Transverse colon (tissue), 3 donors: ENCODE data around the gene MGST2.

Experiments used
- CTCF ChIP-seq, 5 experiments: fragments of 200-600 bp in 3 of 5; fragments of 450-650 bp in 2 of 5; sonication (generic) in 3 of 5; IDR thresholded peaks; 1 replicate in 2 of 5; 2 replicates in 3 of 5; pipeline ENCODE4 v1.5.1; 2016 to 2017; ENCODE audit warnings: antibody characterized with exemption in 5 of 5, inconsistent platforms in 3 of 5, mild to moderate bottlenecking in 2 of 5, moderate library complexity in 1 of 5
- EP300 ChIP-seq: sonication (generic); formaldehyde crosslinking; IDR thresholded peaks from one replicate; pipeline ENCODE4 v1.6.1; 2017; ENCODE audit warnings: antibody characterized with exemption, low read depth
- POLR2A ChIP-seq: fragments of 450-650 bp; IDR thresholded peaks from one replicate; pipeline ENCODE4 v1.6.1; 2016; ENCODE audit warnings: antibody characterized with exemption, mild to moderate bottlenecking, moderate library complexity

GRCh38 chr4:139668036-139668435 is 2.4 kb downstream of the MGST2 start:
- TF ChIP-seq CTCF (IDR thresholded peaks at IDR 0.05) (no peak), POLR2A (no peak), EP300 (no peak)
